ENCODE measurements around the gene HSD11B1L.

GRCh38 chr19:5676105-5676771 is 4.6 kb upstream of the HSD11B1L start:
- TF ChIP-seq CTCF (IDR thresholded peaks at IDR 0.05), result no peak
- no peak for TF ChIP-seq SIN3A (IDR thresholded peaks at IDR 0.05; ENCODE audit: borderline replicate concordance, insufficient read depth, low read depth, low read length)
